Fibroblast of pulmonary artery (primary cell): Measurements from ENCODE around the gene STK38L.

Source experiments
- DNase-seq: peaks from one replicate; pipeline ENCODE4 v3.0.0-alpha.2; 2010; ENCODE audit warnings: low read depth
- H3K4me3 ChIP-seq: replicated peaks from 2 replicates; pipeline ENCODE4 v1.5.1; 2011; ENCODE audit warnings: low read depth, mild to moderate bottlenecking, control low read depth, low read length, moderate library complexity
- TF ChIP-seq, protein P1 (sequence below): IDR thresholded peaks from 2 replicates; pipeline ENCODE4 v1.5.1; 2011; ENCODE audit warnings: mild to moderate bottlenecking, control low read depth, low read length, inconsistent platforms; ENCODE audit errors: missing control alignments

Gene STK38L

DNA sequence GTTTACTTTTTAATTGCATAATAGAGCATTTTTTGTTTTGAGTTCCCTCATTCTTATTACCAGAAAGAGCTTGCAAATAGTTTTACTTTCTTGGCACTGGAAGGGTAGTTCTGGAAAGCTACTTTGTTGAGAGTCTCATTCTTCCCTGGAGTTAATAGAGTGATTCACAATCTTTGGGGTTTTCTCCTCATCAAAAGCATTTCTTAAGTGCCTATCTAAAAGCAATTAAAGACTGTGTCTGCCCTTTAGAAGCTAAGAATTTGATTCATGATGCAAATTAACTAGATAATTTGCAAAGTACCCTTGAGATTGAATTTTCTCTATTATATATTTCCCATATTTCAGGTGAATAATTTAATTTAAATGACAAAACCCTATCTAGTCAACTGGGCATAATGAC lies 80.4 kb downstream of the STK38L start:
- TF ChIP-seq, protein P1, sequence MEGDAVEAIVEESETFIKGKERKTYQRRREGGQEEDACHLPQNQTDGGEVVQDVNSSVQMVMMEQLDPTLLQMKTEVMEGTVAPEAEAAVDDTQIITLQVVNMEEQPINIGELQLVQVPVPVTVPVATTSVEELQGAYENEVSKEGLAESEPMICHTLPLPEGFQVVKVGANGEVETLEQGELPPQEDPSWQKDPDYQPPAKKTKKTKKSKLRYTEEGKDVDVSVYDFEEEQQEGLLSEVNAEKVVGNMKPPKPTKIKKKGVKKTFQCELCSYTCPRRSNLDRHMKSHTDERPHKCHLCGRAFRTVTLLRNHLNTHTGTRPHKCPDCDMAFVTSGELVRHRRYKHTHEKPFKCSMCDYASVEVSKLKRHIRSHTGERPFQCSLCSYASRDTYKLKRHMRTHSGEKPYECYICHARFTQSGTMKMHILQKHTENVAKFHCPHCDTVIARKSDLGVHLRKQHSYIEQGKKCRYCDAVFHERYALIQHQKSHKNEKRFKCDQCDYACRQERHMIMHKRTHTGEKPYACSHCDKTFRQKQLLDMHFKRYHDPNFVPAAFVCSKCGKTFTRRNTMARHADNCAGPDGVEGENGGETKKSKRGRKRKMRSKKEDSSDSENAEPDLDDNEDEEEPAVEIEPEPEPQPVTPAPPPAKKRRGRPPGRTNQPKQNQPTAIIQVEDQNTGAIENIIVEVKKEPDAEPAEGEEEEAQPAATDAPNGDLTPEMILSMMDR, result no peak
- no peak for DNase-seq
- no peak overlapping the region for H3K4me3 ChIP-seq

DNA sequence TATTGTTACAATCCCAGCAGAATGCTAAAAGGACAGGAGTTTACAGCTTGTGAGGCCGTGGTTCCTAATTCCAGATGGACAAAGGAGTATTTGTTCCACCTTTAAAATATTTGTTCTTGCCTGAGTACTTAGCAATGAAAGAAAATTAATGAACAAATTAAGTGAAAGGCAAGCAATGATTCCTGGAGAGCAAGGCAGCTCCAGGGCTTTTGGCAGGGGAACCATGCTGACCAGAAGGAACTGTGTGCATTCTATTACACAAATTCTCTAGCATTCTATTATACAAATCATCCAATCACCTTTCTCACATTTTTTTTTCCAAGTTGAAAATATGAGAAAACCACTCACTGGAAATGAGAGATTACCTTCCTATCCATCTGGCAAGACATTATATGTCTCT lies 86.8 kb downstream of the STK38L start:
- TF ChIP-seq, protein P1, result no peak

GRCh38 chr12:27331291-27331926 lies 87.3 kb downstream of the STK38L start:
- DNase-seq, result peak; percentile 96
- H3K4me3 ChIP-seq, result no peak overlapping the region
- TF ChIP-seq, protein P1, result no peak

More for the DNA sequence above, 86.8 kb downstream of the STK38L start:
- DNase-seq, result peak; percentile 31
- no peak overlapping the region for H3K4me3 ChIP-seq

GRCh38 chr12:27331927-27332324 lies 87.8 kb downstream of the STK38L start:
- TF ChIP-seq, protein P1, result no peak
- no peak for DNase-seq
- peak overlapping the region; percentile 67 for H3K4me3 ChIP-seq

DNA sequence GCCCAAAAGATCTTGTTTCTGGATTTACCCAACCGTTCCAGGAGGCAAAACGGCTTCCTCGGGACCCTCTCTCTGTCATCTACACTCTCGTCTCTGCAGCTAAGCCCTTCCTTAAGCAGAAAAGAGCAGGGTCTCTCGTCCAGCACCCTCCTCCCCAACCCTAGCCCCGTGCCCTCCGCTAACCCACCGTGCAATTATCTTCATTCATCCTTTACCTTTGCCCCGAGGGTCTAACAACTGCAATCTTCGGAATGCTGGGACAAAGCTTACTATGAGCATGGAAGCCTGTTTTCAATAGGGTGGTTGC lies 88.3 kb downstream of the STK38L start:
- TF ChIP-seq, protein P1, result no peak
- no peak for DNase-seq
- H3K4me3 ChIP-seq, result peak overlapping the region; percentile 67

GRCh38 chr12:27332714-27333402 lies 88.8 kb downstream of the STK38L start, which contains the start of gene BMAL2:
BMAL2 (plus strand) TSS chr12:27332836; CDS start chr12:27333073, 237 bp downstream.
- TF ChIP-seq, protein P1, result no peak
- DNase-seq, result peak; percentile 42
- peak within 1 kb of the TSS; percentile 67 for H3K4me3 ChIP-seq

- DNase-seq, result no peak
- peak overlapping the region; percentile 67 for H3K4me3 ChIP-seq
- TF ChIP-seq, protein P1, result no peak
These were observed 89.4 kb downstream of the STK38L start for GRCh38 chr12:27333403-27334009.
